SK-MEL-5 (cell line): ENCODE measurements around the gene SLC6A16. TPM values are rescaled to one million over a fixed set of nuclear protein-coding genes. Genes with fewer than 3 reads are reported as not detected.
"Not testable (repeated sequence)": the region's sequence is repeated elsewhere in the genome, so short reads cannot be mapped to it uniquely, and the experiment has no call there.

ENCODE experiments used
- DNase-seq: peaks from one replicate; pipeline ENCODE4 v3.0.0-alpha.2; 2016; ENCODE audit warnings: low read depth, low spot score
- in situ Hi-C: cut with HindIII; loops from 2 replicates; pipeline ENCODE4 v1.10.0; 2016; ENCODE audit warnings: low sequenced_read_pairs, high pct_unique_total_duplicates, low pct_unique_long_range_greater_than_20kb
- polyA plus RNA-seq, 2 experiments: library from polyadenylated mRNA; depleted of rRNA; stranded (reverse); fragments of >200 nt; gene quantifications; 2 replicates each; pipeline ENCODE4 v1.2.3, GENCODE V29; 2015
- total RNA-seq: library from RNA; depleted of rRNA; stranded (reverse); fragments of >200 nt; shearing (Covaris generic); gene quantifications from 2 replicates; pipeline ENCODE4 v1.2.3, GENCODE V29; 2014; rRNA removed

Gene SLC6A16
- total RNA-seq, result 0.05 TPM in 1 of 2 replicates, not detected in the other
- 0.05 and 0.06 TPM in 2 replicates for polyA plus RNA-seq (2015; cell fraction: cytosol; rRNA removed)
- polyA plus RNA-seq (2015; cell fraction: nucleus; rRNA removed), result not detected in 2 replicates

DNA sequence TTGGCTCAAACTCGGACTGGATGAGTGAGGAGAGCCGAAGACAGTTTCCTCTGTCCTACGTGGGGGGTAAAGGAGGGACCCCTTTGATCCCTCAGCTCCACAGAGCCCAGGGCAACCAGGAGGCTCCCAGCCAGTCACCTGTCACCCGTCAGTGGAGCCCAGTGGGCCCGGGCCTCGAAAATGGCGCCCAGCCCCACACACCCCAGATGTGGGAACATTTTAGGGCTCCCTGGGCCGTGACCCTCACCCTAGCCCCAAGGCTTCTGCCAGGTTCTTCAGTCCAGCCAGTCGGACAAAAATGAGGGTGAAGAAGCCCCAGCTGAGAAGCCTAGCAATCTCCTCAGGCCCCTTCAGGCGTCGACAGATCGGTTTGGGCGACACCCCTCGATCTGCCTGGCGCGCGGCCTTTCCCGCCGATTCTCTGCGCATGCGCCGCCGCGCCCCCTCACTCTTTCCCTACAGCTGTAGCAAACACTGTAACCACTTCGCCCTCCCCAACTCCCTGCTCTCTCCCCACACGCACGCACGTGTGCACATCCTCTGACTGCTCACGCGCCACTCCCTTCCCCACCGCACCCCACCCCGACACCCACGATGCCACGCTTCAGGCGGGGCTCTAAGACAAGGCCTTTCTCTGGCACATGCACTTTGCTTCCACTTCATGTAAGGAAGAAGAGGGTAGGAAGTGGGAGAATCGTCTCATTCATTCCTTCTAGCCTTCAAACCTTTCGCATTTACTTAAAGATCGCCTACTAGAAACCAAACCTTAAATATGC, at the start of gene SLC6A16:
SLC6A16 (minus strand) TSS at position 391 of the 776 bp plus-strand sequence. CDS start 13,844 bp downstream, outside the sequence.
- no peak for DNase-seq
- in situ Hi-C loops, result no loop called here

DNA sequence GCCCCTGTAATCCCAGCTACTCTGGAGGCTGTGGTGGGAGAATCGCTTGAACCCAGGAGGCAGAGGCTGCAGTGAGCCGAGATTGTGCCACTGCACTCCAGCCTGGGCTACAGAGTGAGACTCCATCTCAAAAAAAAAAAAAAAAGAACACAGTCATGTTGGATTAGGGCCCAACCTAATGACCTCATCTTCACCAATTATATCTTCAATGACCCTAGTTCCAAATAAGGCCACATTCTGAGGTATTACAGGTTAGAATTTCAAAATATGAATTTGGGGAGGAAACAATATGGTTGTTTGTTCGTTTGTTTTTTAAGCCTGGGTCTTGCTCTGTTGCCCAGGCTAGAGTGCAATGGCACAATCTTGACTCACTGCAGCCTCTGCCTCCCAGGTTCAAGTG, 48.2 kb upstream of the SLC6A16 start:
- DNase-seq, in situ Hi-C loops: not testable (repeated sequence)

DNA sequence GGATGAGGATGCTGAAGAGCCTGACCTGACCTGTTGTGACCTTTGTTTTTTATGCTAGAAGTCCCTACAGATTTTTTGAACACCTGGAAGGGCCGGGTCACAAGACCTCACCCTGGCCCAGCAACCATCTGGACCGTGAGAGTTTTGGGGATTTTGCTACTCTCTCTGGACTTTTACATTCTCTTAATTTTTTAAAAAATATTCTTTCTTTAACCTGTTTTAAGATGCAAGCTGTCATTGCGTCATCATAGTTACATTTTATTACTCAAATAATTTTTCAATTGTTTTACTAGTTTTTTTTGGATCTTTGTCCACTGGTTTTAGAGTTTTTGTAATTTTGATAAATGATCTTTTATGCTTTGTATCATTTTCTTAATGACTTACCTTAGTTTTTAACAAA, 46.2 kb upstream of the SLC6A16 start:
- no peak for DNase-seq
- in situ Hi-C loops, result no loop called here

DNA sequence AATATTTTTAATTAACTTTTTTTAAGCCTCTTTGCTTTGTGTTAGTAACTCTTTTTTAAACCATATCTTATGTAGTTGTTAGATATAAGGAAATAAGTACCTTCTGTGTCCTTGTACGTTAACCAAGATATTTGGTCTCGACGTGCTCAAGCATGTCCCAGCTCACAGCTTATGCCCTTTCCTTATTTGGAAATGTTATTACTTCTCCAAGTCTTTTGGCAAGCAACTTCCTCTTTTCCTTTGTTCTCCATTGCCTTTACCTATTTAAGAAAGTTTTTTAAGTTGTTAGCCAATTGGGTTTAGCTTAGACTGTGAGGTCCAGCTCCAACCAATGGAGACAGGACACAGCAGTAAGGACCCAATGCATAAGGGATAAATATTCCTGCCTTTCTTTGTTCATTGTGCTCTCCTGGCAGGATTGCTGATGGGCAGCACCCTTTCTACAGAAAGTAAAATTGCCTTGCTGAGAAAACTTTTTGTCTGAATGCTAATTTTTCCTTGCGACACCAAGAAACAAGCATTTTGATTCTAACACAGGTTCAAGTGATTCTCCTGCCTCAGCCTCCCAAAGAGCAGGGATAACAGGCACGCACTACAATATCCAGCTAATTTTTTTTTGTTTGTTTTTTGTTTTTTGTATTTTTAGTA, 43.8 kb upstream of the SLC6A16 start:
- DNase-seq, result no peak
- in situ Hi-C loops, result no loop called here

DNA sequence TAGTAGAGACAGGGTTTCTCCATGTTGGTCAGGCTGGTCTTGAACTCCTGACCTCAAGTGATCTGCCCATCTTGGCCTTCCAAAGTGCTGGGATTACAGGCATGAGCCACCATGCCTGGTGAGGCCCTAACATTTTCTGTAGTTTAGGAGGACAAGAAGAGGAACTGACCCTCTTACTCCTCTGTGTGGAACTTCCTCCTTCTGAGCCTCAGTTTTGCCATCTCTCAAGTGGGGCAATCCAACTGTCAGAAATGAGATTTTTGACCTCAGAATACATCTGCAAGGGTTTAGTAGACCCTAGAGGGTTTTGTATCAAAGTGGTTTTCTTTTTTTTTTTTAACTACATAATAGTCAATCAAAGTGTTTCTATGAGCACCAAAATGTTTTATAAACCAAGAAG, 41.1 kb upstream of the SLC6A16 start:
- no peak for DNase-seq
- in situ Hi-C loops, result no loop called here

DNA sequence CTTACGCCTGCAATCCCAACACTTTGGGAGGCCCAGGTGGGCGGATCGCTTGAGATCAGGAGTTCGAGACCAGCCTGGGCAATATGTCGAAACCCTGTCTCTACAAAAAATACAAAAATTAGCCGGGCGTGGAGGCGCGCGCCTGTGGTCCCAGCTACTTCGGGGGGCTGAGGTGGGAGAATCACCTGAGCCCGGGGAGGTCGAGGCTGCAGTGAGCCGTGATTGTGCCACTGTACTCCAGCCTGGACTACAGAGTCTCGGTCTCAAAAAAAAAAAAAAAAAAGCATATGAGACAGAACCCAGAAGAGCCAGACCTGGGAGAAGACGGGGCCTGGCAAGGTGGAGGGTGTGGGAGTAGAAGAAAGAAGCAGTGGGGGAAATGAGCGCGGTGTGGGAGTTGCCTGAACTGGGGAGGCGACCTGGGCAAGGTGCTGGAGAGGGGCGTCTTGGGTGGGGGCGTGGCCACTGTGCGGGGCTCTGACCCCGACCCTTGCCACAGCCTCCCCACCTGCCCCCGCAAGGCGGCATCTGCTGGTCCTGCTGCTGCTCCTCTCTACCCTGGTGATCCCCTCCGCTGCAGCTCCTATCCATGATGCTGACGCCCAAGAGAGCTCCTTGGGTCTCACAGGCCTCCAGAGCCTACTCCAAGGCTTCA, 39.2 kb upstream of the SLC6A16 start:
- DNase-seq, result no peak
- in situ Hi-C loops, result no loop called here

DNA sequence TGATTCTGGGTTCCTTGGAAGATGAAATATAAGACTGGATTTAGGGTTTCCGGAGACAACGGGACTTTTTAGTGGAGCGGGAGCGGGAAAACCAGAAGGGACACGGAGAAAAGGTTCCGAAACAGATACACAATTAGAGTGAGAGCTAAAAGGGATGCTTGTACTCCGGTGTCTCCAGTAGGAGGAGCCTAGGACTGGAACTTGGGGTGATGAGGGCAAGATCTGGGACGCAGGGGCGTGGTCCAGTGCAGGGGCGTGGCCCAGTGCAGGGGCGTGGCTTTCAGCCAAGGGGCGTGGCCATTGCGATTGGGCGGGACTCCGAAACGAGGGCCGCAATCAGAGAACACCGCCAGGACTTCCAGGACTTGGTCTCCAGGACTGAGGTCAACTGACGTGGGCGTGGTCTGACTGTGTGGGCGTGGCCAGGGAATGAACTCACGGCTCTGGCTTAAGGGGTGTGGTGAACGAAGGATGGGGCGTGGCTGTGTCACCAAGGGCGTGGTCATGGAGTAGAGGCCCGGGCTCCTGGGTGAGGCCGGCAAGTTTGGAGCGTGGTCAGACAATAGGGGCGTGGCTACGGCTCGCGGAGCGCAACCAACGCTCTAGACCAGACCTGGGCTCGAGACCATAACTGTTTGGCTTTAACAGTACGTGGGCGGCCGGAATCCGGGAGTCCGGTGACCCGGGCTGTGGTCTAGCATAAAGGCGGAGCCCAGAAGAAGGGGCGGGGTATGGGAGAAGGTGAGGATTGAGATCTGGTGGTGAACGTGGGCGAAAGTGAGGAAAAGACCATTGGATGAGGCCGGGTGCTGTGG, 38.5 kb upstream of the SLC6A16 start, which contains the start of gene DKKL1:
DKKL1 (plus strand) TSS at position 610 of the 815 bp plus-strand sequence; CDS start at position 732, 122 bp downstream.
- in situ Hi-C loops, result no loop called here
- DNase-seq, result peak; percentile 99

DNA sequence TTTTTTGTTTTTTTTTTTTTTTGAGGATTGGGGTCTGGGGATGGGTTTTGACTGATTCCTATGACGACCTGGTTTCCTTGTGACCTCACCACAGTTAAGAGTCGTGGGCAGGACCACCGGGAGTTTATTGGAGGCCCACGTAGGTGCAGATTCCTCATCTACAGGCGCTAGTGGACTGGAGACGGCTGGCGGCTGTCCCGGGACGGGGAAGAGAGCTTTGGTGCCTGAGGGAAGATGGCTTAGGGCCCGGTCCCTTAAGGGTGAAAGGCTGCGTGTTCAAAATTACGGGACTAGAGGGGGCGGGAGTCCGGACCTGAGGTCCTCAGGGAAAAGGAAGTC, 37.9 kb upstream of the SLC6A16 start:
- DNase-seq, result no peak
- in situ Hi-C loops, result no loop called here

DNA sequence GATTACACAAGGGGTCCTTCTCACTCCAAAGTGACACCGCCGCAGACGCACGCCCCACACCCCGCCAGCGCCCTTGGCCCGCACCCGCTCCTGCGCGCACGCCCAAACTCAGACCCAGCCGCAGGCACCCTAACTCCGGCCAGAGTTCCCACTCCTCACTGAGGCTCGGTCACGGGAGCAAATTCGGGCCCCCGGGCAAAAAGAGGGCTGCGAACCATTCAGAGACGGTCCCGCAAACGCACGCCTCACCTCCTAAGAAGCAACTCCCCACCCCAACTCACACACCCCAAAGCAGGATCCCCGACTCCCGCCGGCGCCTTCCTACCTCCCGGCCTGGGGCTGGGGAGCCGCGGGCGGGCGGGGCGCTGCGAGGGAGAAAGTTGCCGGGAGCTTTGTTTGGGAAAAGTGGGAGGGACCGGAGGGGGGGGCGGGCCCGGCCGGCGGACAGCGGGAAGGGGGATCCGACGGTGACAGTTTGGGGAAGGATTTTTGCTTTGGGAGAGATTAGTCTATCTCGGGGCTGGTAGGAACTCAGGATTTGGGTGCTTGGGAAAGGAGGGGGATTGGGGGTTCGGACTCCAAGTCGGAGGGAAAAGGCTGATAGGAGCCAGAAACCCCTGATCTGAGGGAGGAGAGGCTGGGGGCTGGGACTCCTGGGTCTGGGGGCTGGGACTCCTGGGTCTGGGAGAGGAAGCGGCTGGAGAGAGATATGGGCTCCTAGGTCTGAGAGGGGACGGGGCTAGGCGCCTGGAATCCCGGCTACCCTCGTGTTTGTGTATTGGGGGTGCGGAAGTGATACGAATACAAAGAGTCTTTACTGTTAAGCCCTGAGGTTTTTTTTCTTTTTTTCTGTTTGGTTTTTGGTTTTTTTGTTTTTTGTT, 37.3 kb upstream of the SLC6A16 start, which contains the start of gene TEAD2:
TEAD2 (minus strand) TSS at position 369 of the 881 bp plus-strand sequence. CDS start 2,341 bp downstream, outside the sequence.
- DNase-seq, result peak; percentile 52
- in situ Hi-C loops, result no loop called here

DNA sequence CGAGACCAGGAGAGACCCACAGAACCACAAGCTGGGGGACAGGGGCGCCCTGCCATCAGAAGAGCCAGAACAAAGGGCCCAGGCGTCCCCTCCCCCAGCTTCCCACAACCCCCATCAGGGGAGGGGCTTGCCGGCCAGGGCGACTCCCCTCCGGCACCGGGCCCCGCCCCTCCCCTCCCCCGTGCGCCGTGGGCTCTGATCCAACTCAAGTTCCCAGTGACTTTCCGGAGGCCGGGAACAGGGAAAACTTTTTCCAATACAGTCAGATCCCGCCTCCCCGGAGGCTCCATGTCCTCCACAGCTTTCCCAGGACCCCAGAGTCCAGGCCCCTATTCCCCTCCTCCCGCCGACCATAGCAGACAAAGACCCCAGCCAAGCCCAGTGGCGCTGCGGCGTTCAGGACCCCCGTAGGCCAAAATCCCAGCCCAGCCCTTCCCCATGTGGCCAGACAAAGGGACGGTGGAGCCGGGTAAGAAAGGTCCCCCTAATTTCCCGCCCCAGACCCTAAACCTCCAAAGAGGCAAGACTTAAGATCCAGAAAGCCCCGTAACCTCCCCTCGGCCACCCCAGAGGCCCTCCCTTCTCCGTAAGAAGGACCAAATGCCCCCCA, 36.6 kb upstream of the SLC6A16 start:
- in situ Hi-C loops, result no loop called here

DNA sequence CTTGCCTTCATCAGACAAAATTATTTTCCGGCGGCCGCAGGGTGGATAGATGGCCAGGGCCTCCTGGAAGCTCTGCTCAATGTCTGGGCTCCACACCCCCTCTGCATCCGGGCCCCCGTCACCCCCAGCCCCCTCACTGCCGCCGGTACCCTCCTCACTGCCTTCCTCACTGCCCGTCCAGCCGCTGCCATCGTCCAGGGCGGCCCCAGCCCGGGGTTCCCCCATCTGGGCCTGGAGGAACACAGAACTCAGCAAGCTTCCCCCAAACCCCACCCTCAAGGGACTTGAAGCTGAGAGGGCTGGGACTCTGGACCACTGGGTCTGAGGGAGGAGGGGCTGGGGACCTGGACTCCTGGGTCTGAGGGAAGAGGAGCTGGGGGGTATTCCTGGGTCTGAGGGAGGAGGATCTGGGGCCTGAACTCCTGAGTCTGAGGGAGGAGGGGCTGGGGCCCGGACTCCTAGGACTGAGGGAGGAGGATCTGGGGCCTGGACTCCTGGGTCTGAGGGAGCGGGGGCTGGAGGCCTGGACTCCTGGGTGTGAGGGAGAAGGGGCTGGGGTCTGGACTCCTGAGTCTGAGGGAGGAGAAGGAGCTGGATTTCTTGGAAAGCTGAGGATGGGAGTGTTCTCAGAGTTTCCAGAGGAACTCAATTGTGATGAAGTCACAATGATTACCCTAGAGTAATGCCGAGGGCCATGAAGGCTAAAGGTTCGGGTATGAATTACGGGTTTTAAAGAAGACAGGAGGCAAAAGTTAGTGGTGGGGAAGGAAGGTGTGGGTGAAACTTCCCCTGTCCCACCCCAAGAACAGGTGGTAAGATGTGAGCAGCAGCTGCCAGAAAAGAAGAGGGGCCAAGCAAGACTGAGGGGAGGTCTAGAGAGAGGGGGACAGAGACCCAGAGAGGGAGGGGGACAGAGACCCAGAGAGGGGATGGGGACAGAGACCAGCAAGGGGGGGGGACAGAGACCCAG, 35.1 kb upstream of the SLC6A16 start:
- DNase-seq, result no peak
- in situ Hi-C loops, result no loop called here

More for the DNA sequence above, 36.6 kb upstream of the SLC6A16 start:
- peak; percentile 70 for DNase-seq

DNA sequence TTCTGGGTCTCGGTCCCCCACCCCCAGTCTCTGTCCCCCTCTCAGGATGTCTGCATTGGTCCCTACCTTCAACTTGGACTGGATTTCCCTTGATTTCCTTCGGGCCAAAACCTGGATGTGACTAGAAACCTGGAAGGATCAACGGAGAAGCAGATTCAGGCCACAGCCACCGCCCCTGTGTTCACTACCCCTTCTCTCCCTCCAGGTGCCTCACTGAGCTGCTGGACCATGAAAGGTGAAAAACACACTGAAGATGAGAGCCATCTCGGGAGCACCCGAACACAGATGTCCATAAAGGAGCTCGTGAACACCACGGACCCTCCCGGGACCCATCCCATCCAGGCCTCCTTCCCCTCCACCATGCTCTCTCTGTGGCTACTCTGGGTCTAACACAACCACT, 32.2 kb upstream of the SLC6A16 start:
- DNase-seq, result no peak
- in situ Hi-C loops, result no loop called here

DNA sequence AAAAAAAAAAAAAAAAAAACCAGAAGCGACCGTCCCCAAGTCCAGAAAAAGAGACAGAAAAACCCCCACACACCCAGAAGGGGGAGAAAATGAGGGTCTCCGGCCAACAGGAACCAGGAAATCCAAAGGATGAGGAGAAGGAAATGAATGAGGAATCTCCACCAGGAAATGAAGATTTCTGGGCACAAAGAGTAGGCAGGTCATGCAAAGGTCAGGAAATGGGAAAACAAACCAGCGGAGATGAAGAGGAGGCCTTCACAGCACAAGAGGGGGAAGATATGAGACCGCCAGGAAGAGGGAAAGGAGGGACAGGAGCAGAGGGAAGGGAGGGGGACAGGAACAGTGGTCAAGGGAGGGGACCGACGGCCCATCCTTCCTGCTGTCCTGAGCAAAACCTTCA, 31.4 kb upstream of the SLC6A16 start:
- in situ Hi-C loops, result no loop called here

DNA sequence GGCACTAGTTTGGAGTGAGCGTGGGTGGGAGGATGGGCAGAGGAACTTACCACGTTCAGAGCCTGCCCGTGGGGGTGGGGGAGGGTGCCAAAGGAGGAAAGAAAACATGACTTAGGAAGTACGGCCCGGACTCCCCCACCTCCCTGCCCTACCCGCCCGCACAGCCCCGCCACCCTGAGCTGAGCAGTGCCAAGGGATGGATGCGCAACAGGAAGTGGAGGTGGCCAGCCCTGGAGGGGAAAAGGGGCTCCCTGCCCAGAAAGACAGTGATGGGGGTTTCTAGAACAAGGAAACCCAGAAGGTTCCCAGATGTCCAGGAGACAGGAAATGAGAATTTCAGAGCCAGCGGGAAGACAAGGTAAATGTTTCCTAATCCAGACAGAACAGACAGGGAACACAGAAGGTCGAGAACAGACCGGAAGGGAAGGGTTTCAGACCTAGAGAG, 30.9 kb upstream of the SLC6A16 start:
- in situ Hi-C loops, result no loop called here

More for the DNA sequence above, 31.4 kb upstream of the SLC6A16 start:
- DNase-seq, result no peak

DNA sequence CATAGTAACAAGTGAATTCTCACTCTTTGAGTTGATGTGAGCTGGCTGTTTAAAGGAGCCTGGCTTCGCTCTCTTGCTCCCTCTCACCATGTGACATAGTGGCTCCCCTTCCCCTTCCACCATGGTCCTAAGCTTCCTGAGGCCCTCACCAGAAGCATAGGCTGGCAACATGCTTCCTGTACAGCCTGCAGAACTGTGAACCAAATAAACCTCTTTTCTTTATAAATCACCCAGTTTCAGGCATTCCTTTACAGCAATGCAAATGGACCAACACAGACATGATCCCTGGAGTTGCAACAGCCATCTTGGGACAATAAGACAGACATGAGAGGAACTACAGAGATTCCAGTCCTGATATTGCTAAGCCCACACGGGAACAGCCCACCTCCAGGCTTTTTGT, 24.6 kb upstream of the SLC6A16 start:
- DNase-seq, result no peak
- in situ Hi-C loops, result no loop called here

More for the DNA sequence above, 30.9 kb upstream of the SLC6A16 start:
- DNase-seq, result no peak
